GM18873 (cell line): Measurements from ENCODE around the gene LYSMD1.

Experiments used
- ATAC-seq: cut with Tn5 transposase; IDR thresholded peaks from one replicate; pipeline ENCODE4 v1.9.1; 2021; ENCODE audit warnings: mild to moderate bottlenecking, moderate library complexity, moderate number of reproducible peaks; ENCODE audit not compliant: unreplicated experiment, low FRiP score

LYSMD1 gene

GRCh38 chr1:151175863-151176262 is 10.2 kb upstream of the LYSMD1 start, which contains the start of gene TMOD4:
TSS of gene TMOD4 (minus strand) at chr1:151175981. CDS start at chr1:151174875, 1,106 bp downstream.
- no peak for ATAC-seq

DNA sequence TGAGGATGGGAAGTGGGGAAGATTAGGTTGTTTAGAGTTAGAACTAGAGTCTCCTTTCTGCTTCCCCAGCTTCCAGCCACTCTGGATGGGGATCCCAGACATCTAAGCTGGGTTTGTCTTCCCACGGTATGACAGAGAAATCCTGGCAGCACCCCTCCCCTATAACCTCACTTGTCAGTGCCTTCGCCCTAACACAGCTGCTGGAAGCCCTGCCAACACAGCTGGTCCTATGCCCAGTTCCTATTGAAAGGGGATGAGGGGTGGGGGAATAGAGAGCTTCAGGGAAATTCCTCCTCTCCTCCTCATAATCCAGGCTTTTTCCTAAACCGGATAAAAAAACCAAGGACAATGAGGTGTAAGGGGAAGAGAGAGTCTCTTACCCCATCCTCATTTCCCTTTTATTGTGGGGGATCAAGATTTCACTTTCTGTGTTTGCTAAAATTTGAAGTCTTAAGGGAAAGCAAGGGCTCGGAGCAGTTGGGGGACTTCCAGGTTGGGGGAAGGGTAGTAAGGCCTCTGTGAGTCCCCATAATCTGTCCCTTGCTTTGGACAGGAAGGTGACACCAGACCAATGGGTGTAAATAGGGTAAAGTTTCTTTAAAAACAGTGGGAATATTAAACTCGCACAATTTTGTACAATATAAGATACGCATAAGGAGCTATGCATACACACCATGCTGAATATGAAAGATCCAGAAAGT is 9.5 kb upstream of the LYSMD1 start:
- no peak for ATAC-seq

GRCh38 chr1:151171190-151171589 is 5.5 kb upstream of the LYSMD1 start:
- ATAC-seq, result no peak

DNA sequence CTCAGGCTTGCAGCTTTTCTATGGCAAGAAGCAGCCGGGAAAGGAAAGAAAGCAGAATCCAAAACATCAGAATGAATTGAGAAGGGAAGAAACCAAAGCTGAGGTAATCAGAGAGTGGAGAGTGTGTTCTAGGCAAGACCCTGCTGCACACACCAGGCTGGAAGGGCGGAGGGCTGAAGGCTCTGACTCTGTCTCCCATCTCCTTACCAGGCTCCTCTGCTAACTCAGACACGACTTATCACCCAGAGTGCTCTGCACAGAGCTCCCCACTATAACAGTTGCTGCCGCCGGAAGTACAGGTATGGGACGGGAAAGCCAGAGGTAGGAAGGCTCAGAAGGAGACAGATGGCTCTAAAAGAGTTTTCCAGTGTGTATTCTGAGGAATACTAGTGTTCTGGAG is 1.4 kb upstream of the LYSMD1 start:
- no peak for ATAC-seq

DNA sequence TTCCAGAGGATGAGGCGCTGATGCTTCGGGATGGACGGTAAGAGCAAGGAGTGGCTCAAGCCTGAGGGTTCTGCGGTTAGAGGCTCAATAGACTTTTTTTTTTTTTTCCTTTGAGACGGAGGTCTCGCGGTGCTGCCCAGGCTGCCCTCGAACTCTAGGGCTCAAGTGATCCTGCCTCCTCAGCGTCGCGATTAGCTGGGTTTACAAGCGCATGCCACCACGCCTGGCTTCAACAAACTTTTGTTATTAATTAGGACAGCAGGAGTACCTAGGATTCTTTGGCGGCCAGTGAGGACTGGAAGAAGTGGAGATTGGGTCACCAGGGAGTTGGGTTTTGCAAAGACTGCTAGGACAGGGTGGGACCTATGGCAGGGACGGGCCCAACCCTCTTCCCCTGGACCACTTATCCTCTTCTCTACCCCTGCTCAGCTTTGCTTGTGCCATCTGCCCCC is 829 bp upstream of the LYSMD1 start:
- ATAC-seq, result peak; percentile 17

GRCh38 chr1:151165281-151165737 is 393 bp downstream of the LYSMD1 start:
- no peak for ATAC-seq

DNA sequence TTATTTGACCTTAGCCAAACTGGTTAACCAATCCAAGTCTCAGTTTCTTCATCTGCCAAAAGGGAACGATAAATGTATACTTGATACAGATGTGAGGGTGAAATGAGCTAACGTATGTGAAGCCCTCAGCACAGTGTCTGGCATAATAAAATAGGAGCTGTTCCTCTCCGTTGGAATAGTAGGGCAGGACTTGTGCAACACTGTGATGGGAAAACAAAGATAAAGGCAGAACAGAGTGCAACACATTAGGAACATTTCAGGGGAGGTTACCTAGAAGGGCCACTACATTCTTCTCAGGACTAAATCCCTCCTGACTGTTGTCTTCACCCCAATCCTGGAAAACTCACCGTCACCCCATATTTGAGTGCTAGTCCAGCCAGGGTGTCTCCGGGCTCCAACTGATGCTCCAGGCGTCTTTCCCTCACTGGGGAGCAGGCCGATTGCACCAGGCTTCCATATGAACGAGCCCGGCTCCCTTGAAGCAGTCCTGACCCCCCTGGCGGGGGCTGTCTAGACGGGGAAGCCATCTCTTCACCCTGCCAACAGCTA is 896 bp downstream of the LYSMD1 start:
- no peak for ATAC-seq

GRCh38 chr1:151159373-151159772 is 6.3 kb downstream of the LYSMD1 start:
- ATAC-seq, result no peak

- no peak for ATAC-seq
These were observed 6.9 kb downstream of the LYSMD1 start for GRCh38 chr1:151158751-151159251.

DNA sequence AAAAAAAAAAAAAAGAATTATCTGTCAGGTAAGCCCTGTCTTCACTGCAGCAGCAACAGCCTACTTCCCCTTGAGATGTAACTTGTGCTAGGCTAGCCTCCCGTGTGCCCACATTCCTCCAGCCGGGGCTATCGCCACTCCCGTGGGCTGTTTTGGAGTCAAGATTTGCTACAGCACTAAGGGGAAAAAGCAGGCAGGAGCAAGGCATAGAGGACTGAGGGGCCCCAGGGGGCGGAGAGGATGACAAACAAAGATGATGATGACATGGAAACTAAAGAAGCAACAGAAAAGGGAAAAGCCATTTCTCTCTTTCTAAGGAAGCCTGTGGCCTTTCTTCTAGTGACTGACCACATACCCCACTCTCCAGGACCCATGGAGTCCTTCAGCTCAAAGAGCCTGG is 7.4 kb downstream of the LYSMD1 start:
- ATAC-seq, result no peak

- ATAC-seq, result no peak
These were observed 8.6 kb downstream of the LYSMD1 start for GRCh38 chr1:151157067-151157531.

GRCh38 chr1:151156515-151156819 is 9.2 kb downstream of the LYSMD1 start, which contains the start of gene TNFAIP8L2:
TSS of gene TNFAIP8L2 (plus strand) at chr1:151156649. CDS start at chr1:151158698, 2,049 bp downstream.
- peak; percentile 47 for ATAC-seq

DNA sequence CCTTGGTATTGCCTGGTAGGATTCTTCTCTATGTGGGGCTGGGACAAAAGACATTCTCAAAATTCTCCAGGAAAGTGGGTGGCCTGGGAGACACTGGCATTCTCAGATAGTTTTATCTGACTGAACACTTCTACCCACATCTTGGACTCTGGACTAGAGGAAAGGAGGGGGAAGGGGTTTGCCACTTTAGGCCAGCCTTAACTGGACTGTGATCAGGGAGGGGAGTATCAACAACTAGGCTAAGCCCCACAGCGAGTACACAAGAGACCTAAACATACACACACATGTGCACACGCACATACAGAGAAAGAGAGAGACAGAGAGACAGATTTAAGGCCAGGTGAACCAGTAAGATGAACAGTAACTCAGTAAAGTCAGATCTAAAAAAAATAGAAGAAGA is 18.0 kb downstream of the LYSMD1 start:
- ATAC-seq, result no peak

GRCh38 chr1:151147132-151147503 is 18.6 kb downstream of the LYSMD1 start:
- no peak for ATAC-seq

DNA sequence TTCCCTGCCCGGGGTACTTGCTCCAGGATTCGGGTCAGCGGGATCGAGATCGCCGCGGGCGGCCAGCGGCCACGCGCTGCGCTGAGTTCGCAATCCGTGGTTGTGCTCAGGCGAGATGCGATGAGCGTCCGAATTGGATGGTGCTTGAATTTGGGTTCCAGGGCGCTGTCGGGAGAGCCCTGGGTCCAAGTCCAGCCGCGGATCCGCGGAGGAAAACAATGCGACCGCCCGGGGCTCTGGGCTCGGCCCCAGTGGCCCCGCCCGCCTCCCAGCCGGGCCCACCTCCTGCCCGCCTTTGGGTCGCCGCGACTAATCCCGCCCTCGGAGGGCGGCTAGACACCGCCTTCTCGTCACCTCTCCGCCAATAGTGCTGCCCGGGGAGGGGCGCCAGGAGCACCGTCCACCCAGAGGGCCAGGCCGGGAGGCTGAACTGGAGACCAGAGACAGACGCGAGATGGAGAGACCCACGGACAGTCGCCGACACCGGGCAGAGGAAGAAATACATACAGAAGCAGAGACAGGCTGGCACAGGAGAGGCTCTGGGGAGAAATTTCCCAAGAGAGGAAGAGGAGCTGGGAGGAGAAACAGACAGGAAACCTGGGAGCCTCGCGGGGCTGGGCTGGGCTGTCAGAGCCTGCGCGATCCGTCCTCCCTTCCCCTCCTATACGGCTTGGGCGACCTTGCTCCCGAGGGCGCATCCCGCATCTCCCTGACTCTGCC is 19.1 kb downstream of the LYSMD1 start, which contains the start of gene SEMA6C:
TSS of gene SEMA6C (minus strand) at position 220 of the 720 bp plus-strand sequence. CDS start 4,010 bp downstream, outside the sequence.
- ATAC-seq, result peak; percentile 96

DNA sequence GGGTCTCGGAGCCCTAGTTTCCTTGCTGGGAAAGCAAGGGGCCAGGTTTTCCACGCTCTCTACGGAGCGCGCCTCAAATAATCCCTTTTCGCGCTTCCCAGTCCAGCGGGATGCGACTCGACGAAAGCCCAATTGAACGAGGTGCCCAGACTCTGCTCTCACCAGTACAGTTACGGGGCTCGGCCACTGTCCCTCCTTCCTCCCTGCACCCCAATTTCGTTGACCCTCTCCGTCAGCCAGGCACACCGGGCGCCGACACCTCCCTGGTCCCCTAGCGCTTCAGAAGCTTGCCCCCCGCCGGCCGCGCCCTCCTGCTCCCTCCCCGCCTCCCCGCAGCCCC is 19.7 kb downstream of the LYSMD1 start:
- no peak for ATAC-seq

DNA sequence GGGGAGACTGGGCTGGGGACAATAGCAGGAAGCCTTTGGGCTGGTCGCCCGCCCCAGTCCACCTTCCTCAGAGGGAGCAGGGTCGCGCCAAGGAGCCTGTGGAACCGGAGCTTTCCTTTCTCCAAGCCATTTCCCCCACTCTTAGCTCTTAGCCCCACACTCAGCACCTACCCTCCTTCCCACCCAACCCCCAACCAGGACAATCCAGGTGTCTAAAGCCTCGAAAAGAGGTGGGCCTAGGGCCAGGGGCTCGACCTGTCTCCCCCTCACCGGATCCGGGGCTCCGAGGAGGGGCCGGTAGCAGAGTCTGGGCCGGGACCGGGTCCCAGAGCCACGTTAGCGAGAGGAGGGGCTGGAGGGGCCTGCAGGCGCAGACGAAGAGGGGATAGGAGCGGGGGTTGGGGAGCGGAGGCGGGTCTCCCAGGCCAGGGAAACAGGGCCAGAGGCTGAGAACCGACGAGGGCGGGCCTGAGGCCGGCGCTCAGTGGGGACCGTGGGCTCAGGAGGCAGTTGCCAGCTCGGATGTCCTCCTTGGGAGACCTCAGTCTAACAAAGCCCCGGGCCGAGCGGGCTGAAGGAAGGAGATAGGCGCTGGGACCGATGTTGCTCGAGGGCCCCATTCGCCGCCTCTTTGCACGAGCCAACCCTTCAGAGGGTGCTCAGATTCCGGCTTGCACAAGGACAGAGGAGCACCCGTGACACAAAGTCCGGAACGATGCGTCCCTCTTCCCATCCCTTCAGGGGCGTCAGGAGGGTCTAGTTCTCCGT is 20.2 kb downstream of the LYSMD1 start:
- ATAC-seq, result no peak

DNA sequence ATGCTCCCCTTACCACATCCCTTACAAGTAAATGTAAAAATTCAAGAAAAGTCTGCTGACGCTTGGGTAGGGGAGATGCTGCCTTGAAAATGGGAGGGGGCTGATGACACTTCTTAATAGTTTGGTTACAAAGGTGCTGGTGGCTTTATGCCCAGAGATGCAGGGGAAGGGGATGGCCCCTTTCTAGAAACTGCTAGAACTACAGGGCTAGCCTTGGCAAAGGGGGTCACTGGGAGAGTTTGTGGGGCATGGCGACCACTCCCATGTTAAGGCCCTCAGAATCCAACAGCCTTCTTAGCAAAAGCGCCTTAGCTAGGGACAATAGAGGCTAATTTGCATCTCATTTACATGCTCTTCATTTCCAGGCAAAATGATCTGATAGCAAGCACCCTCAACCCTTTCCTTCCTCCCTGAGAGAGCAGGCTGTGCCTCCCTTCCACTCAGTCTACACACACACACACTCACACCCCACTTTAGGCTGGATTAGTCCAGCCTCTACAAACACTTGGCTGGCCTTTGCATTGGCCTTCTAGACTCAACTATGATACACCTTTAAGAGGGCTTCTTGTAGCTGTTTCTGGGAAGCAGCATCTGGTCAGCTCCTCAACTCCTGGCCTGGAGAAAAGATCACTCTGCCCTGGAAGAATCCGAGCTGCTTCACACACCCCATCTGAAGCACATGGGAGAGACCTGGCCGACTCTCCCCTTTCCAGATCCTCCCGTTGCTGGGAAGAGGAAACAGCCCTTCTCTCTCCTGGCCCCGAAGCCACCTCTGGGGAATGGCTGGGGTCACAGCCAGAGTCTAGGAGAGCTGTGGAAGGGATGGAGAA is 21.0 kb downstream of the LYSMD1 start:
- ATAC-seq, result no peak

- no peak for ATAC-seq
These were observed 21.7 kb downstream of the LYSMD1 start for GRCh38 chr1:151143986-151144385.

DNA sequence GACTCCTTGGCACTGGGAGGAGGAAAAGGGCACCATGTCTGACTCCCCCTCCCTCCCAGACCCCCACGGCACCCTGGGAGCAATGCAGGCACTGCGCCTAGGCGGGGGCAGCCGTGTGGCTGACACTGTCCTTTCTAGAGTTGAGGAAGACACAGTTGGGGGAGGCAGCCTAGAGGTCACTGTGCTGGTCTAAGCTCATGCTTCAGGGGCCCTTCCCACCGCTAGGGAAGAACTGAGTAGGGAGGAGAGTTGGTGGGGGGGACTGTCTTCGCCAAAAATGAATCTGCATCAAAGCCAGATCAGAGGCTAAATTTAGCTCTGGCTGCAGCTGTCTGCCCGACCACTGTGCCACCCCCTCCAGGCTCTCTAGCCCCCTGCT is 22.7 kb downstream of the LYSMD1 start:
- ATAC-seq, result no peak
